K562 (cell line): ENCODE measurements around the gene PHF21A. TPM values are rescaled to one million over a fixed set of nuclear protein-coding genes. Genes with fewer than 3 reads are reported as not detected.

Experiments used
- ATF7 ChIP-seq: fragments of 450-650 bp; IDR thresholded peaks from 2 replicates; pipeline ENCODE4 v1.7.1; 2014; ENCODE audit warnings: mild to moderate bottlenecking, moderate library complexity
- BCOR ChIP-seq: fragments of 450-650 bp; IDR thresholded peaks from 2 replicates; pipeline ENCODE4 v1.6.1; 2016
- CREBBP ChIP-seq: IDR thresholded peaks from one replicate; pipeline ENCODE4 v1.6.1; 2012; ENCODE audit warnings: low read depth, mild to moderate bottlenecking, control low read depth, inconsistent platforms, low read length
- FOSL1 ChIP-seq: fragments of 200-800 bp; sonication (Bioruptor generic); conservative IDR thresholded peaks from 2 replicates; pipeline ENCODE4 v1.6.1; 2016; ENCODE audit warnings: missing genetic modification characterization, missing compliant biosample characterization
- MCM7 ChIP-seq, 2 experiments: fragments of 450-650 bp; IDR thresholded peaks; 2 replicates each; pipeline ENCODE4 v1.6.1; 2016 to 2018
- NBN ChIP-seq: fragments of 450-650 bp; IDR thresholded peaks from 2 replicates; pipeline ENCODE4 v1.6.1; 2016; ENCODE audit warnings: low read depth, mild to moderate bottlenecking
- PHTF2 ChIP-seq: fragments of 250-450 bp; sonication (Bioruptor Pico); IDR thresholded peaks from 2 replicates; pipeline ENCODE4 v1.5.0; 2021; ENCODE audit warnings: mild to moderate bottlenecking
- PRPF4 ChIP-seq: fragments of 200-400 bp; formaldehyde crosslinking; IDR thresholded peaks from one replicate; pipeline ENCODE4 v1.6.1; 2017; ENCODE audit warnings: low read length, low read depth, mild to moderate bottlenecking; ENCODE audit not compliant: insufficient read depth, poor library complexity, severe bottlenecking
- RAD51 ChIP-seq: fragments of 450-650 bp; IDR thresholded peaks from 2 replicates; pipeline ENCODE4 v1.7.1; 2016; ENCODE audit warnings: low read depth, mild to moderate bottlenecking, borderline replicate concordance
- RCOR1 ChIP-seq, 2 experiments: IDR thresholded peaks; 2 replicates each; pipeline ENCODE4 v1.6.1; 2012; ENCODE audit warnings: low read depth in 2 of 2, low read length in 2 of 2, borderline replicate concordance in 1 of 2, improper control_type of control experiment in 1 of 2
- SAFB2 ChIP-seq: fragments of 200-400 bp; formaldehyde crosslinking; IDR thresholded peaks from 2 replicates; pipeline ENCODE4 v1.6.1; 2018; ENCODE audit warnings: borderline replicate concordance, low read length, low read depth, moderate library complexity; ENCODE audit not compliant: severe bottlenecking
- SLC30A9 ChIP-seq: fragments of 250-450 bp; sonication (Bioruptor Pico); IDR thresholded peaks from 2 replicates; pipeline ENCODE4 v1.8.0; 2022; ENCODE audit warnings: mild to moderate bottlenecking, moderate library complexity
- ZNF24 ChIP-seq: fragments of 450-650 bp; IDR thresholded peaks from 2 replicates; pipeline ENCODE4 v1.6.1; 2016
- polyA plus RNA-seq, 8 experiments: library from polyadenylated mRNA; depleted of rRNA in 4 of 8; stranded (reverse) in 5 of 8; unstranded in 3 of 8; fragments of >200 nt; fragmentation: Nextera tagmentation in 2 of 8; fragmentation: Illumina TruSeq in 1 of 8; extraction: Ambion mirVana in 2 of 8; extraction: Trizol in 1 of 8; gene quantifications; 2 replicates each; pipeline versions ENCODE4 v1.2.1 to v1.2.3, GENCODE V29; 2011 to 2014; ENCODE audit warnings: inconsistent platforms in 1 of 8, missing spikeins in 1 of 8
- total RNA-seq, 7 experiments: library from RNA; depleted of rRNA in 6 of 7; stranded (reverse); fragments of >200 nt in 6 of 7; fragmentation: Illumina TruSeq in 2 of 7; extraction: Trizol in 2 of 7; gene quantifications; 2 replicates each; pipeline versions ENCODE4 v1.2.1 to v1.2.3, GENCODE V29; 2011 to 2021; ENCODE audit warnings: low replicate concordance in 1 of 7
- TF ChIP-seq, protein P1 (sequence below): fragments of 450-650 bp; IDR thresholded peaks from 2 replicates; pipeline ENCODE4 v1.6.1; 2018; ENCODE audit not compliant: partially characterized antibody
- TF ChIP-seq, protein P2 (sequence below), 2 experiments: fragments of 450-650 bp in 1 of 2; sonication (generic) in 1 of 2; formaldehyde crosslinking in 1 of 2; IDR thresholded peaks in 1 of 2; conservative IDR thresholded peaks in 1 of 2; 2 replicates each; pipeline versions ENCODE4 v1.6.1 to v1.8.1; 2016 to 2023; ENCODE audit warnings: mild to moderate bottlenecking in 2 of 2, moderate library complexity in 2 of 2, inconsistent platforms in 1 of 2, missing genetic modification reagents in 1 of 2
- TF ChIP-seq, protein P3 (sequence below): IDR thresholded peaks from 2 replicates; pipeline ENCODE4 v1.6.1; 2011; ENCODE audit warnings: borderline replicate concordance, low read depth, mild to moderate bottlenecking, moderate library complexity, low read length; ENCODE audit not compliant: insufficient read depth, poor library complexity, severe bottlenecking
- TF ChIP-seq, protein P4 (sequence below), 2 experiments: fragments of 450-650 bp; conservative IDR thresholded peaks; 2 replicates each; pipeline ENCODE4 v1.6.1; 2017; ENCODE audit warnings: mild to moderate bottlenecking in 2 of 2, moderate library complexity in 2 of 2

The PHF21A gene
- total and polyA plus RNA-seq, 9 of the 15 experiments (the other 6 are each of a cell fraction or from before 2014, with no cell fraction given): 1.5 to 32.4 (median 10.7) TPM

DNA sequence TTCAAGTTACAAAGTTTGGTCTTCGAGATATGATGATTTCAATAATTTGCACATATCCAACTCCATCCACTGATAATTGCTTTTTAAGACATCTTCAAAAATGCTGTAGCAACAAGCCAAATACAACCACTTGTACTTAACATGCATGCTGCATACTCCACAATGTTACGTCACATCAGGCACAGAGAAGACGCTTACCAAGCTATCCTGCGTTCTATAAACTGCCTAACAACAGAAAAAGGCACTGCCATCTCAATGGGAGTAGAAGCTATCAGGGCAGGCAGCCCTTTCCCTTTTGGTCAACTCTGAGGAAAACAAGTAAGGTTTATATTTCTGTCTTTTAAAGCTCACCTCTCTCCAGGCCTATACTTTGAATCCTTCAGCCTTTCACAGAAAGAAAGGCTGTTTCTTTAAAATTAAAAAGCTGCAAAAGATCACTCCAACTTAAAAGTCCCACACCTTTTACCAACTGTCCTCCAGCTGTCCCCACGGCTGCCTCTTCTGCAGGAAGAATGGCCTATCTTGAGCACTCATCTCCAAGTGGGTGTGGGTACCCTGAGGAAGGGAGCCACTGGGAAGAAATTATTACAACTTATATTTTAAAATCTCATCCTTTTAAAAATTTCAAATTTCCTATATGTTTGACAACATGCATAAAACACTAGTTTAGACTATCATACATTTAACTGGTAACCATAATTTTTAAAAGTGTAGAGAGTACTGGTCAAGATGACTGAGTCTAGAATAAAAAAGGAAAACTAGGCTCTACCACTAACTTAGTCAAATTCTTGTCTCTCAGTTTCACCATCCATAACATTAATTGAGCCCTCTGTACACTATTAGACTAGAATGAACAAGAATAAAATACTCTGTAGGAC is 14.5 kb downstream of the PHF21A start (continued):
- TF ChIP-seq ATF7 (peak; percentile 67; the same call in 1 of the 2 replicates), BCOR (no peak), RAD51 (0 out of 2 replicates have a peak, but pooled peaks have one; percentile 5), SLC30A9 (CRISPR knock-in tag) (no peak), PHTF2 (no peak), SAFB2 (no peak), FOSL1 (tag) (no peak), MCM7 (IDR thresholded peaks at IDR 0.05) (no peak), PRPF4 (no peak), RCOR1 (IDR thresholded peaks at IDR 0.05; ENCODE audit: borderline replicate concordance in 1 of 2, low read depth in 2 of 2, low read length in 2 of 2) (peak in 1 of 2 experiments; percentile 52; a peak in 1 of 4 replicates), CREBBP (no peak), NBN (peak; percentile 25; the same call in 1 of the 2 replicates), ZNF24 (no peak)
- TF ChIP-seq, protein P1, sequence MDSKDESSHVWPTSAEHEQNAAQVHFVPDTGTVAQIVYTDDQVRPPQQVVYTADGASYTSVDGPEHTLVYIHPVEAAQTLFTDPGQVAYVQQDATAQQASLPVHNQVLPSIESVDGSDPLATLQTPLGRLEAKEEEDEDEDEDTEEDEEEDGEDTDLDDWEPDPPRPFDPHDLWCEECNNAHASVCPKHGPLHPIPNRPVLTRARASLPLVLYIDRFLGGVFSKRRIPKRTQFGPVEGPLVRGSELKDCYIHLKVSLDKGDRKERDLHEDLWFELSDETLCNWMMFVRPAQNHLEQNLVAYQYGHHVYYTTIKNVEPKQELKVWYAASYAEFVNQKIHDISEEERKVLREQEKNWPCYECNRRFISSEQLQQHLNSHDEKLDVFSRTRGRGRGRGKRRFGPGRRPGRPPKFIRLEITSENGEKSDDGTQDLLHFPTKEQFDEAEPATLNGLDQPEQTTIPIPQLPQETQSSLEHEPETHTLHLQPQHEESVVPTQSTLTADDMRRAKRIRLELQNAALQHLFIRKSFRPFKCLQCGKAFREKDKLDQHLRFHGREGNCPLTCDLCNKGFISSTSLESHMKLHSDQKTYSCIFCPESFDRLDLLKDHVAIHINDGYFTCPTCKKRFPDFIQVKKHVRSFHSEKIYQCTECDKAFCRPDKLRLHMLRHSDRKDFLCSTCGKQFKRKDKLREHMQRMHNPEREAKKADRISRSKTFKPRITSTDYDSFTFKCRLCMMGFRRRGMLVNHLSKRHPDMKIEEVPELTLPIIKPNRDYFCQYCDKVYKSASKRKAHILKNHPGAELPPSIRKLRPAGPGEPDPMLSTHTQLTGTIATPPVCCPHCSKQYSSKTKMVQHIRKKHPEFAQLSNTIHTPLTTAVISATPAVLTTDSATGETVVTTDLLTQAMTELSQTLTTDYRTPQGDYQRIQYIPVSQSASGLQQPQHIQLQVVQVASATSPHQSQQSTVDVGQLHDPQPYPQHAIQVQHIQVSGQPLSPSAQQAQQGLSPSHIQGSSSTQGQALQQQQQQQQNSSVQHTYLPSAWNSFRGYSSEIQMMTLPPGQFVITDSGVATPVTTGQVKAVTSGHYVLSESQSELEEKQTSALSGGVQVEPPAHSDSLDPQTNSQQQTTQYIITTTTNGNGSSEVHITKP: no peak
- TF ChIP-seq, protein P2, sequence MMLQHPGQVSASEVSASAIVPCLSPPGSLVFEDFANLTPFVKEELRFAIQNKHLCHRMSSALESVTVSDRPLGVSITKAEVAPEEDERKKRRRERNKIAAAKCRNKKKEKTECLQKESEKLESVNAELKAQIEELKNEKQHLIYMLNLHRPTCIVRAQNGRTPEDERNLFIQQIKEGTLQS (IDR thresholded peaks at IDR 0.05): peak; percentile 52
- TF ChIP-seq, protein P2 (CRISPR knock-in tag; conservative IDR thresholded peaks at IDR 0.05): no peak
- TF ChIP-seq, protein P3, sequence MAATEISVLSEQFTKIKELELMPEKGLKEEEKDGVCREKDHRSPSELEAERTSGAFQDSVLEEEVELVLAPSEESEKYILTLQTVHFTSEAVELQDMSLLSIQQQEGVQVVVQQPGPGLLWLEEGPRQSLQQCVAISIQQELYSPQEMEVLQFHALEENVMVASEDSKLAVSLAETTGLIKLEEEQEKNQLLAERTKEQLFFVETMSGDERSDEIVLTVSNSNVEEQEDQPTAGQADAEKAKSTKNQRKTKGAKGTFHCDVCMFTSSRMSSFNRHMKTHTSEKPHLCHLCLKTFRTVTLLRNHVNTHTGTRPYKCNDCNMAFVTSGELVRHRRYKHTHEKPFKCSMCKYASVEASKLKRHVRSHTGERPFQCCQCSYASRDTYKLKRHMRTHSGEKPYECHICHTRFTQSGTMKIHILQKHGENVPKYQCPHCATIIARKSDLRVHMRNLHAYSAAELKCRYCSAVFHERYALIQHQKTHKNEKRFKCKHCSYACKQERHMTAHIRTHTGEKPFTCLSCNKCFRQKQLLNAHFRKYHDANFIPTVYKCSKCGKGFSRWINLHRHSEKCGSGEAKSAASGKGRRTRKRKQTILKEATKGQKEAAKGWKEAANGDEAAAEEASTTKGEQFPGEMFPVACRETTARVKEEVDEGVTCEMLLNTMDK: no peak
- TF ChIP-seq, protein P4, sequence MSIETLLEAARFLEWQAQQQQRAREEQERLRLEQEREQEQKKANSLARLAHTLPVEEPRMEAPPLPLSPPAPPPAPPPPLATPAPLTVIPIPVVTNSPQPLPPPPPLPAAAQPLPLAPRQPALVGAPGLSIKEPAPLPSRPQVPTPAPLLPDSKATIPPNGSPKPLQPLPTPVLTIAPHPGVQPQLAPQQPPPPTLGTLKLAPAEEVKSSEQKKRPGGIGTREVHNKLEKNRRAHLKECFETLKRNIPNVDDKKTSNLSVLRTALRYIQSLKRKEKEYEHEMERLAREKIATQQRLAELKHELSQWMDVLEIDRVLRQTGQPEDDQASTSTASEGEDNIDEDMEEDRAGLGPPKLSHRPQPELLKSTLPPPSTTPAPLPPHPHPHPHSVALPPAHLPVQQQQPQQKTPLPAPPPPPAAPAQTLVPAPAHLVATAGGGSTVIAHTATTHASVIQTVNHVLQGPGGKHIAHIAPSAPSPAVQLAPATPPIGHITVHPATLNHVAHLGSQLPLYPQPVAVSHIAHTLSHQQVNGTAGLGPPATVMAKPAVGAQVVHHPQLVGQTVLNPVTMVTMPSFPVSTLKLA (conservative IDR thresholded peaks at IDR 0.05): 0 out of 4 replicates have a peak, but pooled peaks of 1 of the 2 experiments have one; percentile 31
